Measurements from ENCODE around the gene LGI2.
"Not testable (repeated sequence)": the region's sequence is repeated elsewhere in the genome, so short reads cannot be mapped to it uniquely, and the experiment has no call there.

Gene LGI2

GRCh38 chr4:25060963-25061340 lies 30.2 kb upstream of the LGI2 start:
- no peak overlapping the region for H3K27ac Mint-ChIP-seq

GRCh38 chr4:25060241-25060962 lies 29.7 kb upstream of the LGI2 start:
- no peak overlapping the region for H3K27ac Mint-ChIP-seq
- H3K4me1 Mint-ChIP-seq = no peaks in the 10 kb centered on the region
- H3K9me3 Mint-ChIP-seq = no peaks in the 10 kb centered on the region
- DNase-seq (no peak), ATAC-seq (no peak)
- no peak overlapping the region for H3K4me3 Mint-ChIP-seq
- no peaks in the 10 kb centered on the region for H3K36me3 Mint-ChIP-seq (ENCODE audit: low read depth)
- peaks cover 5% of the 10 kb centered on the region for H3K27me3 Mint-ChIP-seq

More at GRCh38 chr4:25060963-25061340, 30.2 kb upstream of the LGI2 start:
- H3K9me3 Mint-ChIP-seq = no peaks in the 10 kb centered on the region
- no peak for ATAC-seq
- DNase-seq = no peak
- H3K27me3 Mint-ChIP-seq = peaks cover 5% of the 10 kb centered on the region
- H3K4me3 Mint-ChIP-seq = no peak overlapping the region
- H3K36me3 Mint-ChIP-seq (ENCODE audit: low read depth) = no peaks in the 10 kb centered on the region
- H3K4me1 Mint-ChIP-seq = no peaks in the 10 kb centered on the region

GRCh38 chr4:25059791-25060190 lies 29.0 kb upstream of the LGI2 start:
- Mint-ChIP-seq H3K4me3 (no peak overlapping the region), H3K27ac (no peak overlapping the region), H3K36me3 (ENCODE audit: low read depth) (no peaks in the 10 kb centered on the region), H3K9me3 (no peaks in the 10 kb centered on the region), H3K27me3 (peaks cover 5% of the 10 kb centered on the region), H3K4me1 (no peaks in the 10 kb centered on the region)
- DNase-seq (no peak), ATAC-seq (no peak)

- Mint-ChIP-seq H3K27me3 (peaks cover 5% of the 10 kb centered on the region), H3K36me3 (ENCODE audit: low read depth) (no peaks in the 10 kb centered on the region), H3K4me3 (no peak overlapping the region), H3K27ac (no peak overlapping the region), H3K4me1 (peaks cover 3% of the 10 kb centered on the region), H3K9me3 (no peaks in the 10 kb centered on the region)
- ATAC-seq = no peak
- no peak for DNase-seq
These were observed 28.1 kb upstream of the LGI2 start for GRCh38 chr4:25058796-25059195.

GRCh38 chr4:25057299-25057698 lies 26.6 kb upstream of the LGI2 start:
- Mint-ChIP-seq H3K4me3 (no peak overlapping the region), H3K27ac (no peak overlapping the region), H3K27me3 (peaks cover 2% of the 10 kb centered on the region), H3K36me3 (ENCODE audit: low read depth) (no peaks in the 10 kb centered on the region), H3K9me3 (no peaks in the 10 kb centered on the region), H3K4me1 (peaks cover 3% of the 10 kb centered on the region)
- DNase-seq = no peak
- ATAC-seq = no peak

- H3K27me3 Mint-ChIP-seq = peaks cover 17% of the 10 kb centered on the region
- not testable (repeated sequence) for H3K4me1 Mint-ChIP-seq; H3K4me3 Mint-ChIP-seq; ATAC-seq; H3K36me3 Mint-ChIP-seq (ENCODE audit: low read depth); DNase-seq; H3K9me3 Mint-ChIP-seq; H3K27ac Mint-ChIP-seq
These were observed 21.3 kb upstream of the LGI2 start for GRCh38 chr4:25052037-25052436.

GRCh38 chr4:25051534-25051933 lies 20.8 kb upstream of the LGI2 start:
- Mint-ChIP-seq H3K27me3 (peaks cover 19% of the 10 kb centered on the region), H3K27ac (no peak overlapping the region), H3K36me3 (ENCODE audit: low read depth) (no peaks in the 10 kb centered on the region), H3K4me1 (peaks cover 8% of the 10 kb centered on the region), H3K4me3 (no peak overlapping the region), H3K9me3 (no peaks in the 10 kb centered on the region)
- DNase-seq (no peak), ATAC-seq (no peak)

GRCh38 chr4:25050370-25051078 lies 19.8 kb upstream of the LGI2 start:
- DNase-seq (no peak), ATAC-seq (no peak)
- Mint-ChIP-seq H3K4me1 (peaks cover 8% of the 10 kb centered on the region), H3K9me3 (no peaks in the 10 kb centered on the region), H3K4me3 (no peak overlapping the region), H3K27me3 (peaks cover 19% of the 10 kb centered on the region), H3K27ac (no peak overlapping the region), H3K36me3 (ENCODE audit: low read depth) (no peaks in the 10 kb centered on the region)

GRCh38 chr4:25043548-25043947 lies 12.8 kb upstream of the LGI2 start:
- Mint-ChIP-seq H3K36me3 (ENCODE audit: low read depth) (no peaks in the 10 kb centered on the region), H3K27me3 (peaks cover 14% of the 10 kb centered on the region), H3K27ac (no peak overlapping the region), H3K9me3 (no peaks in the 10 kb centered on the region), H3K4me1 (no peaks in the 10 kb centered on the region), H3K4me3 (no peak overlapping the region)
- DNase-seq (no peak), ATAC-seq (no peak)

GRCh38 chr4:25033526-25033925 lies 2.8 kb upstream of the LGI2 start:
- peaks cover 3% of the 10 kb centered on the region for H3K4me1 Mint-ChIP-seq
- ATAC-seq = no peak
- H3K36me3 Mint-ChIP-seq (ENCODE audit: low read depth) = no peaks in the 10 kb centered on the region
- H3K9me3 Mint-ChIP-seq = peaks cover 10% of the 10 kb centered on the region
- no peak overlapping the region for H3K4me3 Mint-ChIP-seq
- DNase-seq = no peak
- H3K27me3 Mint-ChIP-seq = peaks cover 51% of the 10 kb centered on the region
- no peak overlapping the region for H3K27ac Mint-ChIP-seq

- no peak for ATAC-seq
- Mint-ChIP-seq H3K4me3 (no peak overlapping the region), H3K4me1 (peaks cover 3% of the 10 kb centered on the region), H3K36me3 (ENCODE audit: low read depth) (no peaks in the 10 kb centered on the region), H3K27me3 (peaks cover 60% of the 10 kb centered on the region), H3K27ac (no peak overlapping the region), H3K9me3 (peaks cover 10% of the 10 kb centered on the region)
- DNase-seq = no peak
These were observed 1.4 kb upstream of the LGI2 start for GRCh38 chr4:25032126-25032525.

- ATAC-seq (peak; percentile 40), DNase-seq (no peak)
- Mint-ChIP-seq H3K9me3 (peaks cover 10% of the 10 kb centered on the region), H3K36me3 (ENCODE audit: low read depth) (no peaks in the 10 kb centered on the region), H3K27ac (no peak overlapping the region), H3K4me3 (no peak overlapping the region), H3K27me3 (peaks cover 63% of the 10 kb centered on the region), H3K4me1 (peaks cover 3% of the 10 kb centered on the region)
These were observed 403 bp upstream of the LGI2 start for GRCh38 chr4:25031077-25031621.

- no peak for ATAC-seq
- H3K27me3 Mint-ChIP-seq = peaks cover 56% of the 10 kb centered on the region
These were observed 1.1 kb downstream of the LGI2 start for GRCh38 chr4:25029479-25030276.

GRCh38 chr4:25028851-25029250 lies 1.9 kb downstream of the LGI2 start:
- H3K27ac Mint-ChIP-seq = no peak overlapping the region
- no peak for ATAC-seq
- no peaks in the 10 kb centered on the region for H3K36me3 Mint-ChIP-seq (ENCODE audit: low read depth)
- H3K4me3 Mint-ChIP-seq = no peak overlapping the region
- DNase-seq = no peak
- peaks cover 1% of the 10 kb centered on the region for H3K9me3 Mint-ChIP-seq
- peaks cover 54% of the 10 kb centered on the region for H3K27me3 Mint-ChIP-seq
- H3K4me1 Mint-ChIP-seq = peaks cover 3% of the 10 kb centered on the region

More at GRCh38 chr4:25029479-25030276, 1.1 kb downstream of the LGI2 start:
- peaks cover 8% of the 10 kb centered on the region for H3K9me3 Mint-ChIP-seq
- peaks cover 3% of the 10 kb centered on the region for H3K4me1 Mint-ChIP-seq
- no peaks in the 10 kb centered on the region for H3K36me3 Mint-ChIP-seq (ENCODE audit: low read depth)
- no peak for DNase-seq
- H3K4me3 Mint-ChIP-seq = no peak overlapping the region
- no peak overlapping the region for H3K27ac Mint-ChIP-seq
